CD4-positive, alpha-beta T cell treated with Interleukin-2 at 100 ng/mL for 4 hours (primary cell): ENCODE measurements around the gene DFFA.
"Not testable (repeated sequence)": the region's sequence is repeated elsewhere in the genome, so short reads cannot be mapped to it uniquely, and the experiment has no call there.

Experiments
- DNase-seq: peaks from one replicate; pipeline ENCODE4 v3.0.0-alpha.2; 2020; ENCODE audit warnings: low spot score

The DFFA gene

GRCh38 chr1:10457875-10458274, 14.5 kb downstream of the DFFA start:
- no peak for DNase-seq

GRCh38 chr1:10457462-10457861, 14.9 kb downstream of the DFFA start:
- not testable (repeated sequence) for DNase-seq

- DNase-seq, result no peak
Observed at GRCh38 chr1:10456661-10457060, 15.7 kb downstream of the DFFA start.

- DNase-seq, result no peak
Observed at GRCh38 chr1:10456048-10456447, 16.3 kb downstream of the DFFA start.

GRCh38 chr1:10451287-10451686, 21.0 kb downstream of the DFFA start:
- DNase-seq, result no peak

GRCh38 chr1:10450836-10451235, 21.5 kb downstream of the DFFA start:
- DNase-seq, result no peak

GRCh38 chr1:10450156-10450814, 22.0 kb downstream of the DFFA start:
- no peak for DNase-seq

GRCh38 chr1:10449751-10450150, 22.6 kb downstream of the DFFA start, which contains the start of gene CORT:
Gene CORT (plus strand): TSS chr1:10450031. CDS start chr1:10450224, 193 bp downstream.
- no peak for DNase-seq

GRCh38 chr1:10446790-10447422, 25.4 kb downstream of the DFFA start:
- no peak for DNase-seq

GRCh38 chr1:10444795-10445397, 27.4 kb downstream of the DFFA start:
- DNase-seq, result no peak

GRCh38 chr1:10444248-10444647, 28.1 kb downstream of the DFFA start:
- no peak for DNase-seq

- no peak for DNase-seq
Observed at GRCh38 chr1:10440794-10441193, 31.5 kb downstream of the DFFA start.

GRCh38 chr1:10440305-10440704, 32.0 kb downstream of the DFFA start:
- DNase-seq, result no peak

GRCh38 chr1:10438677-10439163, 33.6 kb downstream of the DFFA start:
- no peak for DNase-seq

- no peak for DNase-seq
Observed at GRCh38 chr1:10437052-10437451, 35.3 kb downstream of the DFFA start.

- DNase-seq, result no peak
Observed at GRCh38 chr1:10434590-10434989, 37.7 kb downstream of the DFFA start.

- DNase-seq, result no peak
Observed at GRCh38 chr1:10433790-10434189, 38.5 kb downstream of the DFFA start.

GRCh38 chr1:10432910-10433700, 39.2 kb downstream of the DFFA start:
- DNase-seq, result no peak

GRCh38 chr1:10431070-10431730, 41.1 kb downstream of the DFFA start:
- no peak for DNase-seq

GRCh38 chr1:10430216-10431069, 41.9 kb downstream of the DFFA start, which contains the start of gene CENPS:
Gene CENPS (plus strand): TSS chr1:10430433. CDS start chr1:10430518, 85 bp downstream.
- DNase-seq, result peak; percentile 90

GRCh38 chr1:10429868-10430215, 42.5 kb downstream of the DFFA start:
- DNase-seq, result peak; percentile 29
